ENCODE data around the gene FLNB. TPM values are rescaled to one million over a fixed set of nuclear protein-coding genes. Genes with fewer than 3 reads are reported as not detected.

Gene FLNB
- total RNA-seq, 1 donor from 2014 or later = 40.4 TPM

GRCh38 chr3:58124387-58124786 lies 116.2 kb downstream of the FLNB start:
- no peaks in the 10 kb centered on the region for H3K27me3 Mint-ChIP-seq (ENCODE audit: low read depth)
- DNase-seq (ENCODE audit: low read depth, low spot score) = no peak
- no peaks in the 10 kb centered on the region for H3K9me3 Mint-ChIP-seq
- TF ChIP-seq CTCF (conservative IDR thresholded peaks at IDR 0.05) = no peak
- H3K4me3 Mint-ChIP-seq = no peak overlapping the region
- no peaks in the 10 kb centered on the region for H3K4me1 Mint-ChIP-seq
- H3K36me3 Mint-ChIP-seq (ENCODE audit: low read depth) = peaks cover 26% of the 10 kb centered on the region
- no peak overlapping the region for H3K27ac Mint-ChIP-seq (ENCODE audit: unreplicated experiment)

GRCh38 chr3:58129041-58129770 lies 121.0 kb downstream of the FLNB start:
- TF ChIP-seq CTCF (conservative IDR thresholded peaks at IDR 0.05) = no peak
- Mint-ChIP-seq H3K27ac (ENCODE audit: unreplicated experiment) (no peak overlapping the region), H3K4me1 (no peaks in the 10 kb centered on the region), H3K36me3 (ENCODE audit: low read depth) (peaks cover 32% of the 10 kb centered on the region), H3K9me3 (peaks cover 3% of the 10 kb centered on the region), H3K27me3 (ENCODE audit: low read depth) (no peaks in the 10 kb centered on the region), H3K4me3 (no peak overlapping the region)
- DNase-seq (ENCODE audit: low read depth, low spot score) = no peak

- Mint-ChIP-seq H3K36me3 (ENCODE audit: low read depth) (peaks cover 31% of the 10 kb centered on the region), H3K4me3 (no peak overlapping the region), H3K4me1 (no peaks in the 10 kb centered on the region), H3K27ac (ENCODE audit: unreplicated experiment) (no peak overlapping the region), H3K9me3 (peaks cover 3% of the 10 kb centered on the region), H3K27me3 (ENCODE audit: low read depth) (no peaks in the 10 kb centered on the region)
- no peak for TF ChIP-seq CTCF (conservative IDR thresholded peaks at IDR 0.05)
- DNase-seq (ENCODE audit: low read depth, low spot score) = no peak
These were observed 122.4 kb downstream of the FLNB start for GRCh38 chr3:58130591-58130990.

GRCh38 chr3:58131101-58131825 lies 123.0 kb downstream of the FLNB start:
- no peaks in the 10 kb centered on the region for H3K27me3 Mint-ChIP-seq (ENCODE audit: low read depth)
- TF ChIP-seq CTCF (conservative IDR thresholded peaks at IDR 0.05) = no peak
- H3K9me3 Mint-ChIP-seq = peaks cover 3% of the 10 kb centered on the region
- no peak overlapping the region for H3K27ac Mint-ChIP-seq (ENCODE audit: unreplicated experiment)
- H3K4me1 Mint-ChIP-seq = no peaks in the 10 kb centered on the region
- no peak overlapping the region for H3K4me3 Mint-ChIP-seq
- peaks cover 29% of the 10 kb centered on the region for H3K36me3 Mint-ChIP-seq (ENCODE audit: low read depth)
- DNase-seq (ENCODE audit: low read depth, low spot score) = no peak

- H3K27ac Mint-ChIP-seq (ENCODE audit: unreplicated experiment) = no peak overlapping the region
- H3K4me1 Mint-ChIP-seq = no peaks in the 10 kb centered on the region
- DNase-seq (ENCODE audit: low read depth, low spot score) = no peak
- H3K27me3 Mint-ChIP-seq (ENCODE audit: low read depth) = no peaks in the 10 kb centered on the region
- H3K36me3 Mint-ChIP-seq (ENCODE audit: low read depth) = peaks cover 24% of the 10 kb centered on the region
- TF ChIP-seq CTCF (conservative IDR thresholded peaks at IDR 0.05) = no peak
- H3K4me3 Mint-ChIP-seq = no peak overlapping the region
- H3K9me3 Mint-ChIP-seq = peaks cover 3% of the 10 kb centered on the region
These were observed 124.6 kb downstream of the FLNB start for GRCh38 chr3:58132850-58133249.

Data from neural crest cell (in vitro differentiated cells).